ENCODE measurements around the gene MYBPH. TPM values are rescaled to one million over a fixed set of nuclear protein-coding genes. Genes with fewer than 3 reads are reported as not detected.

Gene MYBPH
- total and polyA plus RNA-seq, 10 of the 15 experiments (the other 5 are each of a cell fraction or from before 2014, with no cell fraction given): 0.06 to 0.10 TPM; not detected in 8

GRCh38 chr1:203168991-203169390, 6.6 kb downstream of the MYBPH start:
- in situ Hi-C loops (cut with MboI) (no loop called here), intact Hi-C loops (cut with micrococcal nuclease; ENCODE audit: unreplicated experiment) (no loop called here)
- Histone ChIP-seq H3K79me2 (ENCODE audit: control insufficient read depth, insufficient read depth, low read length) (no peaks in the 10 kb centered on the region), H3K9me3 (replicated peaks; ENCODE audit: control insufficient read depth, insufficient read depth, low read length) (no peaks in the 10 kb centered on the region), H4K20me1 (ENCODE audit: control insufficient read depth, insufficient read depth) (no peaks in the 10 kb centered on the region), H3K27ac (ENCODE audit: control insufficient read depth, insufficient read depth) (no peak overlapping the region), H3K4me1 (ENCODE audit: control insufficient read depth, insufficient read depth, low read length) (peaks cover 4% of the 10 kb centered on the region; the same call in 1 of the 2 replicates), H3K27me3 (replicated peaks in 1 of 2; ENCODE audit: control insufficient read depth in 2 of 2, insufficient read depth in 2 of 2, low read length in 1 of 2) (no peaks in the 10 kb centered on the region; a peak in 1 of 4 replicates), H3K9ac (ENCODE audit: control insufficient read depth, insufficient read depth, low read length) (no peak overlapping the region), H3K4me2 (ENCODE audit: control insufficient read depth, insufficient read depth) (no peak overlapping the region), H2AFZ (ENCODE audit: control insufficient read depth, low read depth, low read length) (no peak overlapping the region), H3K36me3 (ENCODE audit: control insufficient read depth in 2 of 2, insufficient read depth in 2 of 2, low read length in 1 of 2) (no peaks in the 10 kb centered on the region), H3K4me3 (no peak overlapping the region)
- ATAC-seq (no peak), FAIRE-seq (no peak), DNase-seq (ENCODE audit: low read depth, low spot score) (no peak)
- SMC1A ChIA-PET (ENCODE audit: uncharacterized antibody, unreplicated experiment): no interaction called here
- WGBS (ENCODE audit: insufficient coverage, insufficient replicate concordance, low lambda C conversion rate, missing lambda C conversion rate): 56% methylated on average over 9 of the region's 9 CpGs
- RAD21 ChIA-PET (ENCODE audit: unreplicated experiment): interaction anchor here (0.9 to 4.6 kb wide), 2 partner anchors 47 to 130 kb away, joined by 4 to 61 read pairs; no protein-coding TSS in a partner anchor
- BruUV-seq (replicated peaks): no TSS peak
- TF ChIP-seq USF1 (IDR thresholded peaks at IDR 0.05; ENCODE audit: borderline replicate concordance, extremely low read length, insufficient read depth, low read depth, low read length) (no peak), YY1 (IDR thresholded peaks at IDR 0.05; ENCODE audit: low read depth, low read length) (no peak), PAX8 (IDR thresholded peaks at IDR 0.05) (no peak), CBX3 (IDR thresholded peaks at IDR 0.05; ENCODE audit: borderline replicate concordance, low read depth) (no peak), SMAD5 (IDR thresholded peaks at IDR 0.05; ENCODE audit: low read depth) (no peak), MTA3 (IDR thresholded peaks at IDR 0.05; ENCODE audit: borderline replicate concordance, low read length) (no peak), ATF3 (IDR thresholded peaks at IDR 0.05; ENCODE audit: borderline replicate concordance, extremely low read depth, low read depth, low read length) (no peak)
- POLR2A ChIA-PET: no interaction called here
- CTCF ChIA-PET: interaction anchor here (1.0 to 8.0 kb wide), 4 partner anchors 13 to 129 kb away, joined by 3 to 114 read pairs (median 10); no protein-coding TSS in a partner anchor
